IMR-90 (cell line): ENCODE results near the gene ALCAM.

Source experiments
- CHD1 ChIP-seq: IDR thresholded peaks from 2 replicates; pipeline ENCODE4 v1.6.1; 2012; ENCODE audit warnings: low read depth, low read length, improper control_type of control experiment
- CTCF ChIP-seq: conservative IDR thresholded peaks from 2 replicates; pipeline ENCODE4 v1.5.1; 2012; ENCODE audit warnings: mild to moderate bottlenecking, low read depth, low read length, improper control_type of control experiment
- MAFK ChIP-seq: IDR thresholded peaks from 2 replicates; pipeline ENCODE4 v1.6.1; 2012; ENCODE audit warnings: low read depth, low read length, improper control_type of control experiment
- MXI1 ChIP-seq: IDR thresholded peaks from 2 replicates; pipeline ENCODE4 v1.6.1; 2012; ENCODE audit warnings: low read depth, mild to moderate bottlenecking, low read length, moderate library complexity, borderline replicate concordance
- POLR2A ChIP-seq: IDR thresholded peaks from 2 replicates; pipeline ENCODE4 v1.6.1; 2012; ENCODE audit warnings: mild to moderate bottlenecking, low read depth, low read length
- RAD21 ChIP-seq: IDR thresholded peaks from 2 replicates; pipeline ENCODE4 v1.6.1; 2012; ENCODE audit warnings: low read length, improper control_type of control experiment
- TF ChIP-seq, protein P1 (sequence below): fragments of 150-350 bp; IDR thresholded peaks from 2 replicates; pipeline ENCODE4 v1.6.1; 2016; ENCODE audit warnings: low read depth, mild to moderate bottlenecking, low read length, moderate library complexity, borderline replicate concordance

- TF ChIP-seq CTCF: no peak
- no peak for TF ChIP-seq POLR2A
- no peak for TF ChIP-seq MXI1
- TF ChIP-seq, protein P1, sequence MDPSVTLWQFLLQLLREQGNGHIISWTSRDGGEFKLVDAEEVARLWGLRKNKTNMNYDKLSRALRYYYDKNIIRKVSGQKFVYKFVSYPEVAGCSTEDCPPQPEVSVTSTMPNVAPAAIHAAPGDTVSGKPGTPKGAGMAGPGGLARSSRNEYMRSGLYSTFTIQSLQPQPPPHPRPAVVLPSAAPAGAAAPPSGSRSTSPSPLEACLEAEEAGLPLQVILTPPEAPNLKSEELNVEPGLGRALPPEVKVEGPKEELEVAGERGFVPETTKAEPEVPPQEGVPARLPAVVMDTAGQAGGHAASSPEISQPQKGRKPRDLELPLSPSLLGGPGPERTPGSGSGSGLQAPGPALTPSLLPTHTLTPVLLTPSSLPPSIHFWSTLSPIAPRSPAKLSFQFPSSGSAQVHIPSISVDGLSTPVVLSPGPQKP: no peak
- no peak for TF ChIP-seq MAFK
- TF ChIP-seq RAD21: no peak
- TF ChIP-seq CHD1: no peak
Observed at GRCh38 chr3:105463620-105464019, 96.9 kb downstream of the ALCAM start.
